H9 (cell line): Measurements from ENCODE around the gene MGLL. TPM values are rescaled to one million over a fixed set of nuclear protein-coding genes. Genes with fewer than 3 reads are reported as not detected.

Source experiments
- DNase-seq: peaks from one replicate; pipeline ENCODE4 v3.0.0-alpha.2; 2017
- H2AFZ ChIP-seq: one replicate; pipeline ENCODE4 v1.6.1; 2013; ENCODE audit warnings: mild to moderate bottlenecking, low read length, control low read depth, moderate library complexity
- H2AK5ac ChIP-seq: 2 replicates; pipeline ENCODE4 v1.6.1; 2013; ENCODE audit warnings: low read length, control low read depth, mixed read lengths; ENCODE audit not compliant: insufficient read length
- H2BK120ac ChIP-seq: one replicate; pipeline ENCODE4 v1.6.1; 2013; ENCODE audit warnings: low read depth, mild to moderate bottlenecking, low read length, control low read depth, inconsistent platforms; ENCODE audit not compliant: poor library complexity, severe bottlenecking
- H2BK12ac ChIP-seq: 2 replicates; pipeline ENCODE4 v1.6.1; 2013; ENCODE audit warnings: low read length, control low read depth, mixed read lengths, low read depth; ENCODE audit not compliant: insufficient read length
- H2BK15ac ChIP-seq: 2 replicates; pipeline ENCODE4 v1.6.1; 2013; ENCODE audit warnings: low read depth, low read length, control low read depth
- H2BK20ac ChIP-seq: one replicate; pipeline ENCODE4 v1.6.1; 2013; ENCODE audit warnings: low read depth, mild to moderate bottlenecking, low read length, control low read depth, inconsistent platforms; ENCODE audit not compliant: poor library complexity, severe bottlenecking
- H2BK5ac ChIP-seq: 2 replicates; pipeline ENCODE4 v1.6.1; 2013; ENCODE audit warnings: low read length, control low read depth, mixed read lengths; ENCODE audit not compliant: insufficient read length
- H3K14ac ChIP-seq: 2 replicates; pipeline ENCODE4 v1.6.1; 2013; ENCODE audit warnings: low read length, control low read depth; ENCODE audit not compliant: insufficient read depth
- H3K18ac ChIP-seq: 2 replicates; pipeline ENCODE4 v1.6.1; 2013; ENCODE audit warnings: low read depth, mild to moderate bottlenecking, mixed read lengths, low read length, control low read depth; ENCODE audit not compliant: insufficient read length
- H3K23ac ChIP-seq: 2 replicates; pipeline ENCODE4 v1.6.1; 2013; ENCODE audit warnings: low read length, control low read depth, mixed read lengths, low read depth; ENCODE audit not compliant: insufficient read length
- H3K23me2 ChIP-seq: 2 replicates; pipeline ENCODE4 v1.6.1; 2013; ENCODE audit warnings: low read depth, mild to moderate bottlenecking, mixed read lengths, low read length, control low read depth; ENCODE audit not compliant: insufficient read length, poor library complexity, severe bottlenecking
- H3K27ac ChIP-seq: 2 replicates; pipeline ENCODE4 v1.5.1; 2013; ENCODE audit warnings: low read length, control low read depth, mixed read lengths, low read depth; ENCODE audit not compliant: insufficient read length
- H3K27me3 ChIP-seq: 2 replicates; pipeline ENCODE4 v1.6.1; 2013; ENCODE audit warnings: low read length, control low read depth, inconsistent platforms; ENCODE audit not compliant: insufficient read depth
- H3K4ac ChIP-seq: 2 replicates; pipeline ENCODE4 v1.6.1; 2013; ENCODE audit warnings: low read depth, mild to moderate bottlenecking, control low read depth, inconsistent platforms, low read length, moderate library complexity
- H3K4me1 ChIP-seq: 2 replicates; pipeline ENCODE4 v1.6.1; 2013; ENCODE audit warnings: low read length, control low read depth, inconsistent platforms; ENCODE audit not compliant: insufficient read depth
- H3K4me2 ChIP-seq: 2 replicates; pipeline ENCODE4 v1.6.1; 2013; ENCODE audit warnings: low read length, control low read depth, mixed read lengths; ENCODE audit not compliant: insufficient read length, insufficient read depth
- H3K56ac ChIP-seq: 2 replicates; pipeline ENCODE4 v1.6.1; 2013; ENCODE audit warnings: low read depth, mild to moderate bottlenecking, mixed read lengths, low read length, control low read depth; ENCODE audit not compliant: insufficient read length
- H3K79me1 ChIP-seq: 2 replicates; pipeline ENCODE4 v1.6.1; 2013; ENCODE audit warnings: low read depth, mild to moderate bottlenecking, moderate library complexity, low read length, control low read depth, inconsistent platforms; ENCODE audit not compliant: insufficient read depth, poor library complexity, severe bottlenecking
- H3K79me2 ChIP-seq: 2 replicates; pipeline ENCODE4 v1.6.1; 2013; ENCODE audit warnings: low read length, control low read depth, inconsistent platforms; ENCODE audit not compliant: insufficient read depth
- H3K9ac ChIP-seq: 2 replicates; pipeline ENCODE4 v1.6.1; 2013; ENCODE audit warnings: low read length, control low read depth, mixed read lengths; ENCODE audit not compliant: insufficient read length; ENCODE audit errors: extremely low read depth
- H3K9me3 ChIP-seq: one replicate; pipeline ENCODE4 v1.6.1; 2013; ENCODE audit warnings: low read depth, low read length, inconsistent platforms; ENCODE audit not compliant: control insufficient read depth
- H3T11ph ChIP-seq: one replicate; pipeline ENCODE4 v1.6.1; 2013; ENCODE audit warnings: mild to moderate bottlenecking, low read length, control low read depth, inconsistent platforms
- H4K20me1 ChIP-seq: one replicate; pipeline ENCODE4 v1.6.1; 2013; ENCODE audit not compliant: control insufficient read depth, insufficient read length, insufficient read depth
- H4K5ac ChIP-seq: 2 replicates; pipeline ENCODE4 v1.6.1; 2013; ENCODE audit warnings: low read depth, mild to moderate bottlenecking, mixed read lengths, low read length, control low read depth; ENCODE audit not compliant: insufficient read length
- H4K8ac ChIP-seq: replicated peaks from 2 replicates; pipeline ENCODE4 v1.6.1; 2013; ENCODE audit warnings: low read length, control low read depth, mixed read lengths, low read depth; ENCODE audit not compliant: insufficient read length
- H4K91ac ChIP-seq: 2 replicates; pipeline ENCODE4 v1.6.1; 2013; ENCODE audit warnings: low read depth, mild to moderate bottlenecking, moderate library complexity, mixed read lengths, low read length, control low read depth; ENCODE audit not compliant: insufficient read length
- H3K27ac Mint-ChIP-seq, 3 experiments: 2 replicates in 2 of 3; 3 replicates in 1 of 3; pipeline ENCODE4 v1.8.0; 2020 to 2021; ENCODE audit warnings: mixed read lengths in 3 of 3, mild to moderate bottlenecking in 1 of 3, moderate library complexity in 1 of 3
- H3K27me3 Mint-ChIP-seq: 2 replicates; pipeline ENCODE4 v1.8.0; 2021; ENCODE audit warnings: low read depth, mild to moderate bottlenecking, moderate library complexity, mixed read lengths
- H3K36me3 Mint-ChIP-seq, 3 experiments: 2 replicates in 2 of 3; 3 replicates in 1 of 3; pipeline ENCODE4 v1.8.0; 2020 to 2021; ENCODE audit warnings: low read depth in 3 of 3, mixed read lengths in 3 of 3; ENCODE audit not compliant: insufficient read depth in 1 of 3
- H3K4me1 Mint-ChIP-seq, 2 experiments: 2 replicates each; pipeline ENCODE4 v1.8.0; 2020; ENCODE audit warnings: mixed read lengths in 2 of 2
- H3K4me3 Mint-ChIP-seq, 2 experiments: 2 replicates in 1 of 2; 3 replicates in 1 of 2; pipeline ENCODE4 v1.8.0; 2020 to 2021; ENCODE audit warnings: mild to moderate bottlenecking in 2 of 2, mixed read lengths in 2 of 2, moderate library complexity in 1 of 2
- H3K9me3 Mint-ChIP-seq, 2 experiments: 2 replicates in 1 of 2; 3 replicates in 1 of 2; pipeline ENCODE4 v1.8.0; 2020; ENCODE audit warnings: mild to moderate bottlenecking in 2 of 2, mixed read lengths in 2 of 2, moderate library complexity in 1 of 2
- WGBS: extraction: QIAGEN DNeasy Blood & Tissue Kit; methylation state at CpG from one replicate; pipeline ENCODE4 v1.1.7; 2013; ENCODE audit warnings: missing lambda C conversion rate, low lambda C conversion rate, mixed read lengths; ENCODE audit not compliant: insufficient read length; ENCODE audit errors: extremely low coverage; 5-methylcytosine and 5-hydroxymethylcytosine counted together
- total RNA-seq: library from RNA; stranded (reverse); gene quantifications from 2 replicates; pipeline ENCODE4 v1.2.1, GENCODE V29; 2021
- TF ChIP-seq, protein P1 (sequence below): fragments of 200-600 bp; sonication (generic); conservative IDR thresholded peaks from 3 replicates; pipeline ENCODE4 v1.8.0; 2021; ENCODE audit warnings: antibody characterized with exemption, mild to moderate bottlenecking

Gene MGLL
- total RNA-seq, 1 experiment from 2014 or later = 0.11 TPM

DNA sequence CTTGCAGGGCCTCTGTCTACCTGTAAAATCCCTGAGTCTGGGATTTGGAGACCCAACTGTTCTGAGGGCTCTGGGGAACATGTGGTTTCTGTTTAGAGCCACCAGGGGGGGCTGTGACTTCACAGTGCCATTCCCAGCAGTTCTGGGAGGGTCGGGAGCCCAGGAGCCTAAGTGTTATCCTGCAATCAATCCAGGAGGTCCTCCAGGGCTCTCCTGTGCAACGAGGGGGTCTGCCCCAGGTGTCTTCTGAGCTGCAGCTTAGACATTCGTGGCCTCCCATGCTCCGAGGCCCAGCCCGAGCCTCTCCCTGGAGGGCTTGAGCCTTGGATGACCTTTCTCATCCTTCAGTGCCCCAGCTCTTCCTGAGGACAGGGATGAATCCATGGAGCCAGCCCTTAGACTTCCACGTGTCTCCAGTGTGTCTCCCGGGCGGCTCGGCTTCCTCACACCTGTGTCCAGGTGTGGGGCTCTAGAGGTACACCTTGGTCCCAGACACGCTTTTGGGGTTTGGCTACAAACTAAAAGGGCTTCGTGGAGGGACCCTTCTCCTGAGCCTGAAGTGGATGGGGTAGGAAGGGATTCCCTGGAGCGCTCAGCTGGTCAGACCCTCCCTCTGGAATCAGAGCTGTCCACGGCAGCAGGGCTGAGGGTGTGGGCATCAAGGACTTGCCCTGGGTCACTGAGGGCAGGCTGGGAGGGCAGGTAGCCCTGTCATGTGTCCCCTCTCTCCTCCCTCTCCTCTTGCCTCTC, 169.9 kb downstream of the MGLL start:
- Mint-ChIP-seq H3K27me3 (no peaks in the 10 kb centered on the region), H3K4me3 (no peak overlapping the region), H3K9me3 (no peaks in the 10 kb centered on the region), H3K36me3 (peaks cover 0 to 2% (median 0%) of the 10 kb centered on the region in 3 experiments; a peak in 2 of 7 replicates), H3K4me1 (no peaks in the 10 kb centered on the region), H3K27ac (peak overlapping the region in 1 of 3 experiments; percentile 12; a peak in 1 of 7 replicates)
- Histone ChIP-seq H3K14ac (no peak overlapping the region), H3K9me3 (no peaks in the 10 kb centered on the region), H3K4me2 (no peak overlapping the region), H3K18ac (no peak overlapping the region), H2AFZ (no peak overlapping the region), H2BK15ac (no peak overlapping the region), H3K23ac (no peak overlapping the region), H2AK5ac (no peak overlapping the region), H2BK20ac (no peak overlapping the region), H4K91ac (no peak overlapping the region), H3K27me3 (no peaks in the 10 kb centered on the region), H2BK12ac (no peak overlapping the region), H4K5ac (no peak overlapping the region), H3T11ph (no peak overlapping the region), H3K79me1 (no peaks in the 10 kb centered on the region), H3K27ac (no peak overlapping the region), H2BK120ac (no peak overlapping the region), H2BK5ac (no peak overlapping the region), H3K56ac (no peak overlapping the region), H4K20me1 (no peaks in the 10 kb centered on the region), H3K4me1 (no peaks in the 10 kb centered on the region), H3K23me2 (no peaks in the 10 kb centered on the region), H3K79me2 (no peaks in the 10 kb centered on the region), H4K8ac (no peak overlapping the region), H3K4ac (no peak overlapping the region), H3K9ac (no peak overlapping the region)
- peak; percentile 83 for DNase-seq
- WGBS = no CpG with 5 or more reads among the region's 13 CpGs
- TF ChIP-seq, protein P1, sequence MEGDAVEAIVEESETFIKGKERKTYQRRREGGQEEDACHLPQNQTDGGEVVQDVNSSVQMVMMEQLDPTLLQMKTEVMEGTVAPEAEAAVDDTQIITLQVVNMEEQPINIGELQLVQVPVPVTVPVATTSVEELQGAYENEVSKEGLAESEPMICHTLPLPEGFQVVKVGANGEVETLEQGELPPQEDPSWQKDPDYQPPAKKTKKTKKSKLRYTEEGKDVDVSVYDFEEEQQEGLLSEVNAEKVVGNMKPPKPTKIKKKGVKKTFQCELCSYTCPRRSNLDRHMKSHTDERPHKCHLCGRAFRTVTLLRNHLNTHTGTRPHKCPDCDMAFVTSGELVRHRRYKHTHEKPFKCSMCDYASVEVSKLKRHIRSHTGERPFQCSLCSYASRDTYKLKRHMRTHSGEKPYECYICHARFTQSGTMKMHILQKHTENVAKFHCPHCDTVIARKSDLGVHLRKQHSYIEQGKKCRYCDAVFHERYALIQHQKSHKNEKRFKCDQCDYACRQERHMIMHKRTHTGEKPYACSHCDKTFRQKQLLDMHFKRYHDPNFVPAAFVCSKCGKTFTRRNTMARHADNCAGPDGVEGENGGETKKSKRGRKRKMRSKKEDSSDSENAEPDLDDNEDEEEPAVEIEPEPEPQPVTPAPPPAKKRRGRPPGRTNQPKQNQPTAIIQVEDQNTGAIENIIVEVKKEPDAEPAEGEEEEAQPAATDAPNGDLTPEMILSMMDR = peak; percentile 95
